Hematopoietic multipotent progenitor cell treated with erythropoietin and hydrocortisone succinate and interleukin-3 and kit ligand, for 4 days (in vitro differentiated cells): Measurements from ENCODE around the gene TRIM54.
"Not testable (repeated sequence)": the region's sequence is repeated elsewhere in the genome, so short reads cannot be mapped to it uniquely, and the experiment has no call there.

Source experiments
- DNase-seq: peaks from one replicate; pipeline ENCODE4 v3.0.0-alpha.2; 2015

Gene TRIM54

GRCh38 chr2:27285481-27285880, 3.3 kb downstream of the TRIM54 start:
- DNase-seq: no peak

- no peak for DNase-seq
Measured at GRCh38 chr2:27288610-27289009, 6.4 kb downstream of the TRIM54 start.

GRCh38 chr2:27290549-27290948, 8.3 kb downstream of the TRIM54 start:
- DNase-seq: peak; percentile 59

GRCh38 chr2:27291865-27292264, 9.6 kb downstream of the TRIM54 start:
- DNase-seq: peak; percentile 35

- no peak for DNase-seq
Measured at GRCh38 chr2:27294928-27295327, 12.7 kb downstream of the TRIM54 start.

GRCh38 chr2:27296481-27296880, 14.3 kb downstream of the TRIM54 start:
- no peak for DNase-seq

GRCh38 chr2:27297195-27297594, 15.0 kb downstream of the TRIM54 start:
- DNase-seq: no peak

GRCh38 chr2:27298391-27299080, 16.3 kb downstream of the TRIM54 start:
- DNase-seq: no peak

GRCh38 chr2:27300606-27301005, 18.4 kb downstream of the TRIM54 start:
- DNase-seq: not testable (repeated sequence)

- DNase-seq: peak; percentile 90
Measured at GRCh38 chr2:27303093-27304025, 21.1 kb downstream of the TRIM54 start.

- DNase-seq: no peak
Measured at GRCh38 chr2:27304488-27305240, 22.4 kb downstream of the TRIM54 start.

GRCh38 chr2:27305516-27305915, 23.3 kb downstream of the TRIM54 start:
- no peak for DNase-seq

GRCh38 chr2:27306136-27306535, 23.9 kb downstream of the TRIM54 start:
- DNase-seq: no peak

GRCh38 chr2:27306573-27307286, 24.5 kb downstream of the TRIM54 start:
- DNase-seq: peak; percentile 65

GRCh38 chr2:27307287-27307544, 25.0 kb downstream of the TRIM54 start:
- DNase-seq: no peak

- no peak for DNase-seq
Measured at GRCh38 chr2:27307545-27308358, 25.5 kb downstream of the TRIM54 start.

- DNase-seq: peak; percentile 38
Measured at GRCh38 chr2:27308359-27308881, 26.2 kb downstream of the TRIM54 start, which contains the start of gene UCN. Gene UCN (minus strand): TSS chr2:27308445. CDS start chr2:27307895, 550 bp downstream.

GRCh38 chr2:27309651-27310050, 27.4 kb downstream of the TRIM54 start:
- no peak for DNase-seq

GRCh38 chr2:27312152-27312551, 29.9 kb downstream of the TRIM54 start:
- DNase-seq: no peak

- peak; percentile 52 for DNase-seq
Measured at GRCh38 chr2:27313882-27314645, 31.8 kb downstream of the TRIM54 start.

GRCh38 chr2:27314709-27315108, 32.5 kb downstream of the TRIM54 start:
- DNase-seq: no peak
